Measurements from ENCODE around the gene EFTUD2.

EFTUD2 gene

GRCh38 chr17:44910231-44911106 is 11.2 kb upstream of the EFTUD2 start:
- no peak for DNase-seq

GRCh38 chr17:44909681-44910144 is 10.5 kb upstream of the EFTUD2 start:
- no peak for DNase-seq

GRCh38 chr17:44908761-44909326 is 9.6 kb upstream of the EFTUD2 start:
- no peak for DNase-seq

- DNase-seq: no peak
Measured at GRCh38 chr17:44907729-44908470, 8.7 kb upstream of the EFTUD2 start.

- DNase-seq: no peak
Measured at GRCh38 chr17:44906763-44907728, 7.8 kb upstream of the EFTUD2 start.

GRCh38 chr17:44906010-44906646 is 6.9 kb upstream of the EFTUD2 start:
- DNase-seq: no peak

GRCh38 chr17:44905006-44906000 is 6.1 kb upstream of the EFTUD2 start:
- no peak for DNase-seq

- DNase-seq: no peak
Measured at GRCh38 chr17:44904001-44904984, 5.0 kb upstream of the EFTUD2 start.

GRCh38 chr17:44903012-44903685 is 3.9 kb upstream of the EFTUD2 start:
- no peak for DNase-seq

- no peak for DNase-seq
Measured at GRCh38 chr17:44902135-44902760, 3.0 kb upstream of the EFTUD2 start.

GRCh38 chr17:44901411-44901921 is 2.2 kb upstream of the EFTUD2 start:
- no peak for DNase-seq

- DNase-seq: no peak
Measured at GRCh38 chr17:44900894-44901293, 1.6 kb upstream of the EFTUD2 start.

- DNase-seq: no peak
Measured at GRCh38 chr17:44898768-44899073, 524 bp downstream of the EFTUD2 start.

GRCh38 chr17:44894642-44895041 is 4.6 kb downstream of the EFTUD2 start:
- DNase-seq: no peak

GRCh38 chr17:44892250-44892649 is 7.0 kb downstream of the EFTUD2 start:
- no peak for DNase-seq

GRCh38 chr17:44889003-44889402 is 10.2 kb downstream of the EFTUD2 start:
- DNase-seq: no peak

- no peak for DNase-seq
Measured at GRCh38 chr17:44887971-44888954, 11.0 kb downstream of the EFTUD2 start.

All from activated CD4-positive, CD25-positive, alpha-beta regulatory T cell (primary cell).